HG02610 (cell line): ENCODE data around the gene DLG2.
"Not testable (repeated sequence)": the region's sequence is repeated elsewhere in the genome, so short reads cannot be mapped to it uniquely, and the experiment has no call there.

Experiments used
- ATAC-seq: cut with Tn5 transposase; IDR thresholded peaks from one replicate; pipeline ENCODE4 v1.9.1; 2021; ENCODE audit warnings: mild to moderate bottlenecking, moderate library complexity; ENCODE audit not compliant: unreplicated experiment

DLG2 gene

DNA sequence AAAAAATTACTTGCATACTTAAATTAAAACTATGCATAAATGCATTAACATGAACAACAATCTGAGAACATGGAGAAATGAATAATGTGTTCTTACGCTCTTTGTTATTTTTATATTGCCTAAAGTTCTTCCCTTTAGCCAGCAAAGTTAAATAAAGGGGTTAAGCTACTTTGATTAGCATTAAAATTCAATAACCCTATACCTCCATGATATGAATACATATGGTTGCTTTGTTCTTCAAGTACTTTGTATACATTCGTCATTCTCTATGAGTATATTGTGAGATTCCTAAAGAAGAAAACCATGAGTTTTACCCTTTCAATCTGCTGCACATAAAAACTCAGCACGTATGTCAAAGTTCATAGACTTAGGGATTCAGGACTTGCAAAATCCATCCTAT, 578.3 kb downstream of the DLG2 start:
- ATAC-seq = no peak

GRCh38 chr11:85045716-85046115, 581.4 kb downstream of the DLG2 start:
- no peak for ATAC-seq

- no peak for ATAC-seq
These were observed 582.2 kb downstream of the DLG2 start for GRCh38 chr11:85044911-85045310.

DNA sequence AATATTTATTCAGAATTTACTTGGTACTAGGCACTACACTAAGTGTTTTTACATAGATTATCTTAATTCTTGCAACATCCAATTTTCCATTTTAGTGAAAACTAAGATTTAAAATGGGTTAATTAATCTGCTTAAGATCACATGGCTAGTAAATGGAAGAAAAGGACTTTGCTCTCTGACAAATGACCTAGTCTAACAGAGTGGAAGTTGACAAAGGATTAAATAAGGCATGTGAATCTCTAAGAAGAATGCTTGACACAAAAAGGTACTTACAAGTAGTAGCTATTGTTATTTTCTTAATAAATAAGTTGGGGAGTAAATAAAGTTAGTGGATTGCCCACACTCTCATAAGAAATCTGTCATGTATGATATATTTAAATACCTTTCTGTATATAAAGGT, 584.8 kb downstream of the DLG2 start:
- ATAC-seq = no peak

DNA sequence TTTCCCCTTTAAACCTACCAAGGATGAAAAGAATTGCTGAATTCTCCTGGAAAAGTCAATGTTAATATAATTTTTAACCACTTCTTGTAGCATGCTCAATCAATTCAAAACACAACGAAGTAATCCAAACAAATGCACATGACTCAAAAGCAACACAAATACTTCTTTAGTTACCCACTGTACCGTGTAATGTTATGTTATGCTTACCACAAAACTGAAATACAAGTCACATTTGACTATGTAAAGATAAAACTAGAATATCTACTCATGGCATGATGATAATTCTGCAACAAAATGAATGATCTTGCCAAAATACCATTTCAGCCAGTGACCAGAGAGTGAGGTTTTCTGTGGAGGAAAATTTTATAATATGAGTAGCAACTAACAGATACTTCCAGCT, 587.0 kb downstream of the DLG2 start:
- no peak for ATAC-seq

DNA sequence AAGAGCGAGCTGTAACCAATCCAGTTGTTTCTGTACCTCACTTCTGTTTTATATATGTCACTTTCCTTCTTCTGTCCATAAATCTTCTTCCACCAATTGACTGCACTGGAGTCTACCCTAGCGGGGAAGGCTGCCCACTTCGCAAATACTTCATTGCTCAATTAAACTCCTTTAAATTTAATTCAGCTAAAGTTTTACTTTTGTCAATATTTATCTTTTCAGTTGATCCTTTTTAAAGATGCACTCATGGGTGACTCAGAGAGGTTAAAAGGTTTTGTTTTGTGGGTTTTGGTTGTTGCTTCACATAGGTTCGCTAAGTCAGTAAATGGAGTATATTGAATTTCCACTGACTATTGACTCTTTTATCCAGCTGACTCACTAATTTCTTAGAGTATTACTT, 597.2 kb downstream of the DLG2 start:
- no peak for ATAC-seq

DNA sequence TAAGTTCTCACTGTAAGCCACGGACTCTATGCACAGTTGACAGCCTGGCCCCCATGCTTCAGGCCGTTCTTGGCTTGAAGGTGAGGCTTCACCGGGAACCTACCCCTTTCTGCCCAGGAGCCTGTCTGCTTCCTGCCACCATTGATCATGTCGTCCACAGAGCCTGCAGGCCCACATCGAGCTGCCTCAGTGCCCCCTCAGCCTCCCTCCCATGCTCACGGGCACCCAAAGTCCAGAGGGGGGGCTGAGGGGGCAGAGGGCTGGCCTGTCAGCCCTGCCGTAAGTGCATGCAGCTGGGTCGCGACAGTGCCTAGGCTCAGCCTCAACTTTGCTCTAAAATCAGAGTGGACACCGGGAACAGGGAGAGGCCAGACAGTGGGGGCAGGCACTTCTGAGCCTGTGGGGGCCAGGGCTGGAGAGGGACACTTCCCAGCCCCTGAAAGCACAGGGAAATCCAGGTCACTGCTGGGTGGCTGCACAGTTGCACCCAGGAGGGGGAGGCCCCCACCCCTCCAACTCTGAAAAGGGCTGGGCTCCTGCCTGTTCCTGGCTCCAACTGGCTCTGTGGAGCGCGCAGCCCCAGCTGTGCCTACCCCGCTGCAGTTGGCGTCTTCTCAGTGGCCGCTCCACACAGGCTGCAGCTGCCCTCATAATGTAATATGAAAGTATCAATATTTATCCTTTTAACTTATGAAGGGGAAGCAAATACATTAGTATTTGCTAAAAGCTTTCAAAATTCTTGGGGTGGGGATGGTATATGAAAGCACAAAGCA, 598.6 kb downstream of the DLG2 start:
- no peak for ATAC-seq

- ATAC-seq = no peak
These were observed 599.8 kb downstream of the DLG2 start for GRCh38 chr11:85027346-85027745.

DNA sequence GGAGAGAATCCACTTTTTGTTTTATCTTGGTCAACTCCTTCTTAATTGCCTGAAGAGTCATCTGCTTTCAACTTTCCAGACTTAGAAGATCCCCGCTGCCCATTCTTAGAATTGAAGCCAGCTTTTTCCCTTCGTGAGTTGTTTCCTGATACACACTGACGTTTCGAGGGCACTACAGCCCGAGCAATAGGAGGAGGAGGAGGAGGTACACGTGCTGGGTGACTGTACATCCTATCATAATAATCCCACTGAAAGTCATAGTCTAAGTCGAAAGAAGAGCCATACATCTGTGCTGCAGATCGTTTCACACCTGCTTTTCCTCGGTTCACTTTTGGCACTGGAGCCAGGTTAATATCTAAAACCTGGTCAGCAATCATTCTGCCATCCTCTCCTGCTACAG, 606.1 kb downstream of the DLG2 start:
- no peak for ATAC-seq

GRCh38 chr11:84993386-84993785, 633.8 kb downstream of the DLG2 start:
- ATAC-seq = no peak

DNA sequence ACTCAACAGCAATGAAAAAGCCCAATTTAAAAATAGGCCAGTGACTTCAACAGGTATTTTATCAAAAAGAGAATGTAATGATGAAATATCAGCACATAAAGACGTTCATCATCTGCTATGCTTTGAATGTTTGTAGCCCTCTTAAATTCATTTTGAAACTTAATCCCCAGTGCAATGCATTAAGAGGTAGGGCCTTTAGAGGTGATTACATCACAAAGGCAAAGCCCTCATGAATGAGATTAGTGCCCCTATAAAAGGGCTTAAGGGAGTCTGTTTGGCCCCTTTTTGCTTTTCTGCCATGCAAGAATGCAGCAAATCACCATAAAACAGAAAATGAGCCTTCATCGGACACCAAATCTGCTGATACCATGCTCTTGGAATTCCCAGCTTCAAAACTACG, 637.0 kb downstream of the DLG2 start:
- no peak for ATAC-seq

- ATAC-seq = not testable (repeated sequence)
These were observed 639.4 kb downstream of the DLG2 start for GRCh38 chr11:84987686-84988187.

DNA sequence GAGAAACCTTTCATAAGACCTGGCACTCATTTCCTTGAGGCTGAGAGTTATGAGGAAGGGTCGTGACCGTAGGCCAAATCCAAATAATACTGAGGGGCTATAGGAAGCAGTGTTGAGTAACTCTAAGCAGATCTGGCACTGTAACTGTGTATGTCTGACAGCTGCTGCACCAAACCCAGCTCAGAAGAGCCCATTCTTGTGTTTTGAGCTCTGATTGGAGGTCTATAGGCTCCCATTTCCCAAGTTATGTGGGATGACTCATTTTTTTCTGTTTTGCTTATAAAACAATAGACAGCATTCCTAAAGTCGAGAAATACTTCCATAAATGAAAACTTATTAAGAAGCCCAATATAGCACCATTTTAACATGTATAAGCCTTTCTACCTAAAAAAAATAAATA, 645.8 kb downstream of the DLG2 start:
- ATAC-seq = no peak

GRCh38 chr11:84969103-84969502, 658.0 kb downstream of the DLG2 start:
- ATAC-seq = no peak

GRCh38 chr11:84965484-84965883, 661.7 kb downstream of the DLG2 start:
- no peak for ATAC-seq

- no peak for ATAC-seq
These were observed 663.9 kb downstream of the DLG2 start for GRCh38 chr11:84963240-84963639.

DNA sequence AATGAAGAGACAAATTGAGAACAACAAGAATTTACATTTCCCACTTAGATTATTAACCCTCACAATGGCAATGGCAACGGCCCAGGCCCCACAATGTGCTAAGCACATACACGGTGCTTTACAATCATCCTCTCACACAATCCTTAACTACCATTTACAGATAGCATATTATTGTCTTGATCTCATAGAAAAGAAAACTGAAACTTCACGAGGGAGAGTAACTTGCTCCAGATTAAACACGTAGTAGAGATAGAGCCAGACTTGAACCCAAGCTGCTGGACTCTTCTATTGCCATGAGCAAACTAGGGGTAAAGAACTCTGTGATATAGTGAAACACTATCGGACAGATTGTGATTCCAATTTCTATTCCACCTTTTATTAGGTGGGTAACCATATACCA, 665.1 kb downstream of the DLG2 start:
- ATAC-seq = no peak

GRCh38 chr11:84958295-84958694, 668.8 kb downstream of the DLG2 start:
- ATAC-seq = no peak

DNA sequence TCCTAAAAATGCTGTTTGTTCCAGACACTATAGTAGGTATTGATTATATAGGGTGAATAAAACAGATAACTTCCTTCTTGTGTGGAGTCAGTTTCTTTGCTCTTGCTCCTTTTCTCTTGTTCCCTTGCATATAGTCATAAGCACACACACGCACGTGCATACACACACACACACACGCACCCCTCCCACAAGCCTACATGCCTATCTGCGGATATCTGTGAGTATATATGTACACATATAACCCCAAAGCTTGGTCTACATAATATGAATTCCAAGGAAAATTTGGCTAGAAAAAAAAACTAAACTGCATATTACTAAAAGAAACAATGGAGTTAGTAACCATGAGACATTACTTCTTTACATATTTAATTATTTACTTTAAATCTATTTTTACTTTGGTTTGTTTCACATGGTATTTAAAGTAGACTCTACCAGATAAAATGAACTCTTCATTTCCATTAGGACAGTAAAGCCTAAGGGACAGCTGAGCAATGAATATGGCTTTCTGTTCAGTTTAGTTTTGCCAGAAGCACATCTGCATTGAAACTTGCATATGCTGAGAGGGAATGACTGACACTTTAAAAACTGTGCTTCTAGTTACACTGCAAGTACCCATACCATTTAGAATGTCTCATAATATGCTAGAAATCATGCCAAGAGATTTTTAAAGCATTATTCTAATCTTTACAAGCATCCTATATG, 676.4 kb downstream of the DLG2 start:
- no peak for ATAC-seq

DNA sequence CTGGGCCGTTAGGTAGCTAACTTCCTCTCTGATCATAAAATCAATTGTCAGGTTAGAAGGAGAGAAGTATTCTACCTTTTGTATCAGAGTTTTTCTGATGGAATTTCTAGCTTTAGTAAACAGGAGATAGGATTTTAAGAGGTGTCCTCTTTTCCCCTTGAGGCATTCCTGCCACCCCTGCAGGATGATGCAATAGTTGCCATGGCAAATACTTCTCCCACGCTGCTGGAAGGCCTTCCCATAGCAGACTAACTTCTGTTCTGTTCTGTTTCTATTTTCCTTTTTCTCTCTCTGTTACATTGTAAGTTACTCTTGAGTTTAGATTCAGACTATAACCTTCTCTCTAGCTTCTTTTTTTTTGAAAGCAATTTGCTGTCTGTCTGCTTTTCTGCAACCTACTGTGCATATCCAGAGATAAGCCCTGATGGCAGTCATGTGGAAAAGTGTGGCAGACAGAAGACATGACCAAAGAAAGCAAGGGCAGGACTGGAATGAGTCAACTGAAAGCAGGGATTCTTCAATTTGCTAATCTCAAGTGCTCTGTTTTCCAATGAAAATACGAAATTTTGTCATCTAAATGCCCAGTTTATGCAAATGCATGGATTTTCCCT, 679.1 kb downstream of the DLG2 start:
- no peak for ATAC-seq

GRCh38 chr11:84947070-84947469, 680.1 kb downstream of the DLG2 start:
- no peak for ATAC-seq

- ATAC-seq = no peak
These were observed 696.3 kb downstream of the DLG2 start for GRCh38 chr11:84930863-84931262.
